Hepatocyte (in vitro differentiated cells): Measurements from ENCODE around the gene VEGFD. TPM values are rescaled to one million over a fixed set of nuclear protein-coding genes. Genes with fewer than 3 reads are reported as not detected.

Source experiments
- DNase-seq: peaks from one replicate; pipeline ENCODE4 v3.0.0-alpha.2; 2016; ENCODE audit warnings: low spot score
- H2AFZ ChIP-seq: fragments of 200-600 bp; sonication (generic); 2 replicates; pipeline ENCODE4 v1.6.0; 2016; ENCODE audit warnings: antibody characterized with exemption, mild to moderate bottlenecking
- H3K27ac ChIP-seq: fragments of 200-600 bp; sonication (generic); 2 replicates; pipeline ENCODE4 v1.5.1; 2016; ENCODE audit warnings: mild to moderate bottlenecking
- H3K27me3 ChIP-seq: fragments of 200-600 bp; sonication (generic); 2 replicates; pipeline ENCODE4 v1.6.1; 2016
- H3K36me3 ChIP-seq: fragments of 200-600 bp; sonication (generic); replicated peaks from 2 replicates; pipeline ENCODE4 v1.5.1; 2016; ENCODE audit warnings: low read depth; ENCODE audit not compliant: insufficient read depth
- H3K4me1 ChIP-seq: fragments of 200-600 bp; sonication (generic); 2 replicates; pipeline ENCODE4 v1.5.1; 2016; ENCODE audit warnings: mild to moderate bottlenecking, moderate library complexity; ENCODE audit not compliant: insufficient read depth
- H3K4me2 ChIP-seq: fragments of 200-600 bp; sonication (generic); 2 replicates; pipeline ENCODE4 v1.6.0; 2016
- H3K4me3 ChIP-seq: fragments of 200-600 bp; sonication (generic); 2 replicates; pipeline ENCODE4 v1.5.1; 2016; ENCODE audit warnings: mild to moderate bottlenecking
- H3K79me2 ChIP-seq: fragments of 200-600 bp; sonication (generic); 2 replicates; pipeline ENCODE4 v1.6.0; 2017; ENCODE audit warnings: mild to moderate bottlenecking
- H3K9me2 ChIP-seq: fragments of 200-600 bp; sonication (generic); replicated peaks from 2 replicates; pipeline ENCODE4 v1.6.0; 2017; ENCODE audit warnings: mild to moderate bottlenecking; ENCODE audit not compliant: insufficient read depth
- H3K9me3 ChIP-seq: fragments of 200-600 bp; sonication (generic); 2 replicates; pipeline ENCODE4 v1.5.1; 2016; ENCODE audit warnings: low read depth, mild to moderate bottlenecking
- H4K20me1 ChIP-seq: fragments of 200-600 bp; sonication (generic); 2 replicates; pipeline ENCODE4 v1.6.0; 2016; ENCODE audit warnings: mild to moderate bottlenecking; ENCODE audit not compliant: insufficient read depth, poor library complexity, severe bottlenecking
- EZH2 ChIP-seq: fragments of 200-600 bp; sonication (generic); IDR thresholded peaks from 2 replicates; pipeline ENCODE4 v1.6.1; 2016; ENCODE audit warnings: antibody characterized with exemption, mild to moderate bottlenecking, borderline replicate concordance
- EZH2phosphoT487 ChIP-seq: fragments of 200-600 bp; sonication (generic); IDR thresholded peaks from one replicate; pipeline ENCODE4 v1.6.1; 2018; ENCODE audit warnings: antibody characterized with exemption, mild to moderate bottlenecking, low read depth, moderate library complexity; ENCODE audit not compliant: unreplicated experiment, severe bottlenecking
- WGBS: methylation state at CpG from one replicate; pipeline ENCODE4 v1.1.6; 2016; ENCODE audit warnings: low lambda C conversion rate; ENCODE audit errors: missing lambda C conversion rate; 5-methylcytosine and 5-hydroxymethylcytosine counted together
- polyA plus RNA-seq: library from polyadenylated mRNA; unstranded; fragments of >200 nt; fragmentation: Nextera tagmentation; extraction: Ambion mirVana; gene quantifications from 2 replicates; pipeline ENCODE4 v1.2.1, GENCODE V29; 2016
- total RNA-seq: library from RNA; depleted of rRNA; stranded (reverse); fragments of >200 nt; gene quantifications from 2 replicates; pipeline ENCODE4 v1.2.3, GENCODE V29; 2014
- TF ChIP-seq, protein P1 (sequence below): fragments of 200-600 bp; sonication (generic); IDR thresholded peaks from 2 replicates; pipeline ENCODE4 v1.5.1; 2016; ENCODE audit warnings: antibody characterized with exemption, mild to moderate bottlenecking; ENCODE audit not compliant: poor library complexity

The VEGFD gene
- total and polyA plus RNA-seq, 2 experiments from 2014 or later: 0.39 to 0.80 TPM

DNA sequence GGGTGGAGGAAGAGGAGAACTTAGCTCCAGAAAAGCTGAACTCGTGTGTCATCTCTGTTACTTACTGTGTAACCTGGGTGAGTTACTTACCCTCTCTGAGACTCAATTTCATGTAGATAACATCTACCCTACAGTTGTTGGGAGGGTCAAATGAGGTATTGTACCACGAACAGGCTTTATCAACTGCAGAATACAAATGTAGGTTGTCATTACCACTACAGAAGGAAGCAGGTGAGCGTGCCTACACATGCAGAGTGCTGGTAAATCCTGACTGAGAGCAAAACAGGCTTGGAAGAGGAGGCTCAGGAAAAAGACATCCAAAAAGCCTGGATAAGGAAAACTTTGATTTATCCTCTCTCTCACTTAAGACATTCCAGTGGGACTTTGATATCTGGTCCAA lies 56.1 kb downstream of the VEGFD start:
- Histone ChIP-seq H3K4me2 (no peak overlapping the region), H3K79me2 (no peaks in the 10 kb centered on the region), H3K36me3 (no peaks in the 10 kb centered on the region), H2AFZ (no peak overlapping the region), H3K4me1 (no peaks in the 10 kb centered on the region), H3K27me3 (no peaks in the 10 kb centered on the region), H3K4me3 (no peak overlapping the region), H3K9me3 (no peaks in the 10 kb centered on the region), H3K27ac (no peak overlapping the region), H4K20me1 (no peaks in the 10 kb centered on the region), H3K9me2 (no peaks in the 10 kb centered on the region)
- TF ChIP-seq EZH2phosphoT487 (no peak), EZH2 (no peak)
- TF ChIP-seq, protein P1, sequence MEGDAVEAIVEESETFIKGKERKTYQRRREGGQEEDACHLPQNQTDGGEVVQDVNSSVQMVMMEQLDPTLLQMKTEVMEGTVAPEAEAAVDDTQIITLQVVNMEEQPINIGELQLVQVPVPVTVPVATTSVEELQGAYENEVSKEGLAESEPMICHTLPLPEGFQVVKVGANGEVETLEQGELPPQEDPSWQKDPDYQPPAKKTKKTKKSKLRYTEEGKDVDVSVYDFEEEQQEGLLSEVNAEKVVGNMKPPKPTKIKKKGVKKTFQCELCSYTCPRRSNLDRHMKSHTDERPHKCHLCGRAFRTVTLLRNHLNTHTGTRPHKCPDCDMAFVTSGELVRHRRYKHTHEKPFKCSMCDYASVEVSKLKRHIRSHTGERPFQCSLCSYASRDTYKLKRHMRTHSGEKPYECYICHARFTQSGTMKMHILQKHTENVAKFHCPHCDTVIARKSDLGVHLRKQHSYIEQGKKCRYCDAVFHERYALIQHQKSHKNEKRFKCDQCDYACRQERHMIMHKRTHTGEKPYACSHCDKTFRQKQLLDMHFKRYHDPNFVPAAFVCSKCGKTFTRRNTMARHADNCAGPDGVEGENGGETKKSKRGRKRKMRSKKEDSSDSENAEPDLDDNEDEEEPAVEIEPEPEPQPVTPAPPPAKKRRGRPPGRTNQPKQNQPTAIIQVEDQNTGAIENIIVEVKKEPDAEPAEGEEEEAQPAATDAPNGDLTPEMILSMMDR: no peak
- 71% methylated on average over 3 of the region's 3 CpGs for WGBS
- DNase-seq: no peak

DNA sequence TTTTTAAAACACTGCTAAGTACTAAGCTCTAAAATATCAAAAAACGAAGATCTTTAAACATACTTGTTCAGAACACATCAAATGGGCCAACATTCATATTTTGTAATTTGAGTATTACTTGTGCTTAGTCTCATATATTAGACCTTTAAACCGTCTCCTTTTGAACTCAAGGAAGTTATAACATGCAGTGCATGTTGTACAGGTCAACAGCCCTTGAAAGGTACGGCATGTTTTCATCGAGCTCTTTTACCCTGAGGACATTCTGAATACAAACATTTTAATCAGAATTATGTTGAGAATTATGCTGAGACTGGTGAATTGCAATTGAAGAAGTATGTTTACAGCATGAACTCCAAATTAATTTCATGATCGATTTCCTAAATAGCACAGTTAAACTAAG lies 61.7 kb downstream of the VEGFD start:
- DNase-seq: no peak
- Histone ChIP-seq H2AFZ (no peak overlapping the region), H4K20me1 (no peaks in the 10 kb centered on the region), H3K4me3 (no peak overlapping the region), H3K36me3 (no peaks in the 10 kb centered on the region), H3K27ac (no peak overlapping the region), H3K9me3 (no peaks in the 10 kb centered on the region), H3K9me2 (no peaks in the 10 kb centered on the region), H3K79me2 (no peaks in the 10 kb centered on the region), H3K27me3 (no peaks in the 10 kb centered on the region), H3K4me2 (no peak overlapping the region), H3K4me1 (no peaks in the 10 kb centered on the region)
- TF ChIP-seq EZH2 (no peak), EZH2phosphoT487 (no peak)
- TF ChIP-seq, protein P1: no peak
- WGBS: 84% methylated on average over 5 of the region's 5 CpGs

- Histone ChIP-seq H3K4me3 (no peak overlapping the region), H3K27ac (no peak overlapping the region), H3K79me2 (no peaks in the 10 kb centered on the region), H4K20me1 (no peaks in the 10 kb centered on the region), H3K27me3 (no peaks in the 10 kb centered on the region), H3K36me3 (no peaks in the 10 kb centered on the region), H3K9me3 (no peaks in the 10 kb centered on the region), H3K4me2 (no peak overlapping the region), H3K4me1 (no peaks in the 10 kb centered on the region), H2AFZ (no peak overlapping the region), H3K9me2 (no peaks in the 10 kb centered on the region)
- TF ChIP-seq, protein P1: no peak
- WGBS: 77% methylated on average over 3 of the region's 3 CpGs
- DNase-seq: no peak
Measured at GRCh38 chrX:15322072-15322471, 62.1 kb downstream of the VEGFD start.

DNA sequence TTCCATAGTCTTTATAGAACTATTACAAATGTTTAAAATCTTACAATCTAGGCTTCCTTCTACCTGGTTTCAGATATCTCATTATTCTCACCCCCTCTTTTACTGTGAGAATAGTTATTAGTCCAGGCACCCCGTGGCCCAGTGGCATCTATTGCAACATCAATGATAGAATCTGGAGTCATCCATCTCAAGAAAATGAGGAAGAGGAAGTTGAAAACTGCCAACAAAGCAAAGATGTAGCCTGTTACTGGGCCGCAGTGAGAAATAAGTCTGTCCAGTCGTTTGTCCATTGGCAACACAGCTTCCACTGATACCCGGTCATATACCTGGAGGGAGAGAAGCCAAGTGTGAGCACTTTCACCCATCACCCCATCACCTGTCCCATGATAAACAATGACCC lies 62.8 kb downstream of the VEGFD start:
- Histone ChIP-seq H3K36me3 (no peaks in the 10 kb centered on the region), H3K79me2 (no peaks in the 10 kb centered on the region), H3K27ac (no peak overlapping the region), H3K4me1 (no peaks in the 10 kb centered on the region), H3K4me3 (no peak overlapping the region), H3K9me2 (no peaks in the 10 kb centered on the region), H3K4me2 (no peak overlapping the region), H4K20me1 (no peaks in the 10 kb centered on the region), H2AFZ (no peak overlapping the region), H3K27me3 (no peaks in the 10 kb centered on the region), H3K9me3 (no peaks in the 10 kb centered on the region)
- TF ChIP-seq, protein P1: no peak
- TF ChIP-seq EZH2 (no peak), EZH2phosphoT487 (no peak)
- WGBS: 79% methylated on average over 4 of the region's 4 CpGs
- DNase-seq: no peak
